ENCODE measurements around the gene TRAPPC5.

Gene TRAPPC5

GRCh38 chr19:7734220-7735203 is 53.9 kb downstream of the TRAPPC5 start:
- H3K27ac ChIP-seq, result no peak overlapping the region

GRCh38 chr19:7736148-7736547 is 55.5 kb downstream of the TRAPPC5 start:
- TF ChIP-seq CTCF (conservative IDR thresholded peaks at IDR 0.05), result no peak
- no peak for TF ChIP-seq ZFX (IDR thresholded peaks at IDR 0.05)
- no peak overlapping the region for H3K27ac ChIP-seq

More at GRCh38 chr19:7734220-7735203, 53.9 kb downstream of the TRAPPC5 start:
- no peak for TF ChIP-seq ZFX (IDR thresholded peaks at IDR 0.05)
- TF ChIP-seq CTCF (conservative IDR thresholded peaks at IDR 0.05), result no peak

- no peak overlapping the region for H3K27ac ChIP-seq
- TF ChIP-seq ZFX (IDR thresholded peaks at IDR 0.05) (no peak), CTCF (conservative IDR thresholded peaks at IDR 0.05) (no peak)
Measured at GRCh38 chr19:7737215-7737614, 56.6 kb downstream of the TRAPPC5 start.
